Epithelial cell of umbilical artery (primary cell): Measurements from ENCODE around the gene LHB. TPM values are rescaled to one million over a fixed set of nuclear protein-coding genes. Genes with fewer than 3 reads are reported as not detected.

Experiments used
- total RNA-seq: library from RNA; depleted of rRNA; stranded (reverse); fragments of >200 nt; gene quantifications from 2 replicates; pipeline ENCODE4 v1.2.3, GENCODE V29; 2014

LHB gene
- total RNA-seq: not detected in 2 replicates

DNA sequence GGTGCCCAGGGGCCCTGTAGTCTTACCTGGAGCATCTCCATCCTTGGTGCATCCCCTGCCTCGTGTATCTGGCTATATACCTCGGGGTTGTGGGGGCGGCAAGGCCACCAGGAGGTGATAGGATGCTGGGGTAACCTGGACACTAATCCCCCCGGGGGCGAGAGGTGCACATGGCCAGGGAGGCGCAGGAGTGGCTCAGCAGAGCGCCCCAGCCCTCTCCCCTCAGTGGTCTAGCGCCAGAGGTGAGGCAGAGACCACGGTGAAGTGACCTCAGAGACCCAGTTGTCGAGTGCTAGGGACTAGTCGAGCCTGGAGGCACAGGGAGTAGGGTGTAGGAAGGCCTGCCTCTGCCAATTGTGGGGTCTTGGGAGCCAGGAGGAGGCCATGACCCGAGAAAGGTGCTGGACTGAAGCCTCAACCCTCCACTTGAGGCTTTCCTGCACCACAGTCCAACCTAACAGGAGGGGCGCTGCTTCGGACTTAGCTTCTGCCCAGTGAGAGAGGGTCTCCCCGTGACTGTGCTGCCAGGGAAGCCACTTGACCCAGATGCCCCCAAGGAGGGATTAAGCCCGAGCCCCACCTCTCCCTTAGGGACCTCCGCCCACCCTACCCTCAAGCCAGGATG, at the start of gene LHB:
Gene LHB (minus strand): TSS at position 51 of the 625 bp plus-strand sequence. CDS start 10 bp downstream, at position 41.

DNA sequence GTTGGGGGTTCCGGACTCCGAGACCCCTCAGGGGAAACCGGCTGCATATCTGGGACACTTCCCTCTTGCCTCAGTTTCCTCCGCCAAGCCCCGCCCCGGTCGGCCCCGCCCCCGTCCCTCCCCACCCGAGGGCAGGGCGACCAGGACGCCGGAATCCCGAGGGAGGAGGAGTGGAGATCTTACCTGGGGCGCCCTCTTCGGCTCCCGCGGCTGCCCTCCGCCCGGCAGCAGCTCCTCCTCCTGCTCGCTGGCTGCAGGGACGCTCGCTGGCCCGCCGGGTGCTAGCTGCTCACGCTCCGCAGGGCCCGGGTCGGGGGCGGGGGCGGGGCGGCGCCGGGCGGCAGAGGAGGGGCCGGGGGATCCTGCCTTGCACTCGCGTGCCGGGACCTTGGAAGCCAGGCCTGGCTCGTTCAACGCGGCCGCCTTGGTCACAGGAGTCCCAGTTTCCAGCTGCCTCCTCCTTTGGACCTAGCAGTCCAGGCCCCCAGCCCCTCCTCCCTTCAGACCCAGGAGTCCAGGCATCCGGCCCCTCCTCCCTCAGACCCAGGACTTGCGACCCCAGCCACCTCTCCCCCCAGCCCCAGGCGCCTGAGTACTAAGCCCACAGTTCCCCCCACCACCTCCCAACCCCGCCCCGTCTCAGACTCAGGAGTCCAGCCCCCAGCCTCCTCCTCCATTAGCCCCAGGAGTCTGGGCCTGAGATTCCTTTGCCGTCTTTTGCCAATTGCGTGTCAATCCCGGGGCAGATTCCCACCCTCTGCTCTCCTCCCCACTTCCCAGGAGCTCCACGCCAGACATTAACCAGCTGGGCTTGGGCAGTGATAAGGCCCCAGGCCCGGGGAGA, 48.1 kb upstream of the LHB start, which contains the start of gene NTF4:
Gene NTF4 (minus strand): TSS at position 51 of the 844 bp plus-strand sequence. CDS start 2,821 bp downstream, outside the sequence.

DNA sequence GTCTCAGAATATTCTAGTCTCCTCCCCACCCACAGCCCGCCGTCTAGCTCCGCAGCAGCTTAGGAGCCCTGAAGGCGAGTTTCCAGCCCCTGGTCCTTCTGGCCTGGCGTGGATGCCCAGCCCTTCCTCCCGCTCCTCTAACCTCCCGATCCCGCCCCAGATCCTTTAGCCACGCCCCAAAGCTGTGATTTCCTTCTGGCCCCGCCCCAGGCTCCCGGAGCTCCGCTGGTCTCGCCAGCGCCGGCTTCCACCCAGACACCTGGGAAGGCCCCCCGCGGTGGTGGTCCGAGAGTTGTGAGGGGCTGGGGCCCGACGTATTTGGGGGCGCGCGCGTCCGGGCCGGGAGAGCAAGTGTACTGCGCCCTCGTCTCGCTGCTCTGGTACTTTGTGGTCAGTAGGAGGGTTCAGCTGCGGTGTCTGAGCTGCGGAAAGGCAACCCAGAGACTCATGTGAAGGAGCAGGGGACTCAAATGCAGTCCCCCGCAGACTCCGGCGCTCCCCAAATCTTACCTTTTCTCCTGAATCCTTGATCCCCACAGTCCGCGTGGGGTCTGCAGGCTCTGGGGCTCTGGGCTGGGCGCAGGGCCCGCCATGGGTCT, 40.8 kb upstream of the LHB start, which contains the start of gene CGB7:
Gene CGB7 (minus strand): TSS at position 114 of the 599 bp plus-strand sequence. CDS start 2,374 bp downstream, outside the sequence.

DNA sequence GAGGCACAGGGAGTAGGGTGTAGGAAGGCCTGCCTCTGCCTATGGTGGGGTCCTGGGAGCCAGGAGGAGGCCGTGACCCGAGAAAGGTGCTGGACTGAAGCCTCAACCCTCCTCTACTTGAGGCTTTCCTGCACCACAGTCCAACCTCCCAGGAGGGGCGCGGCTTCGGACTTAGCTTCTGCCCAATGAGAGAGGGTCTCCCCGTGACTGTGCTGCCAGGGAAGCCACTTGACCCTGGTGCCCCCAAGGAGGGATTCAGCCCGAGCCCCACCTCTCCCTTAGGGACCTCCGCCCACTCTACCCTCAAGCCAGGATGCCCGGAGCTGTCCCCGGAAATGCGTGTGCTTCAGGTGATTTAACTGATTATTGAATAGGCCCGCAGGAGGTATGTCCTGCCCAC, 32.1 kb upstream of the LHB start, which contains the start of gene CGB8:
Gene CGB8 (minus strand): TSS at position 101 of the 400 bp plus-strand sequence. CDS start 372 bp downstream, outside the sequence.

DNA sequence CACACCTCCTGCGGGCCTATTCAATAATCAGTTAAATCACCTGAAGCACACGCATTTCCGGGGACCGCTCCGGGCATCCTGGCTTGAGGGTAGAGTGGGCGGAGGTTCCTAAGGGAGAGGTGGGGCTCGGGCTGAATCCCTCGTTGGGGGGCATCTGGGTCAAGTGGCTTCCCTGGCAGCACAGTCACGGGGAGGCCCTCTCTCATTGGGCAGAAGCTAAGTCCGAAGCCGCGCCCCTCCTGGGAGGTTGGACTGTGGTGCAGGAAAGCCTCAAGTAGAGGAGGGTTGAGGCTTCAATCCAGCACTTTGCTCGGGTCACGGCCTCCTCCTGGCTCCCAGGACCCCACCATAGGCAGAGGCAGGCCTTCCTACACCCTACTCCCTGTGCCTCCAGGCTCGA, 26.7 kb upstream of the LHB start, which contains the start of gene CGB5:
Gene CGB5 (plus strand): TSS at position 301 of the 400 bp plus-strand sequence. CDS start 362 bp downstream, outside the sequence.

DNA sequence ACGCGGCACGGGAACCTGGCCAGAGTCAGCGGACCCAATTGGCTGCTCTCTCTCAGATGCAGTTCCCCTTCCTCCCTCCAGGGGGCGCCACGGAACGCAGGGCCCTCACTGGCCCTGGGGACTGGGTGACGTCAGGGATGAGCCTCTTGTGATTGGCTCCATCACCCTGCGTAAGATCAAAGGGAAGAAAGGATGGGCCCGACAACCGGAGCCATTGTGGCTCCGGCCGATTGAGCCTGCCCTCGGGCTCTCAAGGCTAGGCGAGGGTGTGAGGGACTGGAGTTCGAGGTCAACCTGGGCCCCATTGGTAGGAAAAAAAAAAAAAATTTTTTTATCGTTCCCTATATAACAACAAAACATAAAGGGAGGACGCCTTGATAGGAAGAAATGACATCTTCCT, 19.9 kb upstream of the LHB start, which contains the start of gene CGB1:
Gene CGB1 (minus strand): TSS at position 81 of the 400 bp plus-strand sequence. CDS start 184 bp downstream, outside the sequence.

DNA sequence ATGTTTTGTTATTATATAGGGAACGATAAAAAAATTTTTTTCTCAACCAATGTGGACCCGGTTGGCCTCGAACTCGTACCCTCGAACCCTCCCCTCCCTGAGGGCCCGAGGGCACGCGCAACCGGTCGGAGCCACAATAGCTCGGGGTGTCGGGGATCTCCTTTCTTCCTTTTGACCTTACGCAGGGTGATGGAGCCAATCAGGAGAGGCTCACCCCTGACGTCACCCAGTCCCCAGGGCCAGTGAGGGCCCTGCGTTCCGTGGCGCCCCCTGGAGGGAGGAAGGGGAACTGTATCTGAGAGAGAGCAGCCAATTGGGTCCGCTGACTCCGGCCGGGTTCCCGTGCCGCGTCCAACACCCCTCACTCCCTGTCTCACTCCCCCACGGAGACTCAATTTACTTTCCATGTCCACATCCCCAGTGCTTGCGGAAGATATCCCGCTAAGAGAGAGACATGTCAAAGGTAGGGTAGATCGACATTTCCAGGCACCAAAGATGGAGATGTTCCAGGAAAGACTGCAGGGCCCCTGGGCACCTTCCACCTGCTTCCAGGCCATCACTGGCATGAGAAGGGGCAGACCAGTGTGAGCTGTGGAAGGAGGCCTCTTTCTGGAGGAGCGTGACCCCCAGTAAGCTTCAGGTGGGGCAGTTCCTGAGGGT, 14.9 kb upstream of the LHB start, which contains the start of gene CGB2:
Gene CGB2 (plus strand): TSS at position 249 of the 660 bp plus-strand sequence. CDS start 206 bp downstream, at position 455.

DNA sequence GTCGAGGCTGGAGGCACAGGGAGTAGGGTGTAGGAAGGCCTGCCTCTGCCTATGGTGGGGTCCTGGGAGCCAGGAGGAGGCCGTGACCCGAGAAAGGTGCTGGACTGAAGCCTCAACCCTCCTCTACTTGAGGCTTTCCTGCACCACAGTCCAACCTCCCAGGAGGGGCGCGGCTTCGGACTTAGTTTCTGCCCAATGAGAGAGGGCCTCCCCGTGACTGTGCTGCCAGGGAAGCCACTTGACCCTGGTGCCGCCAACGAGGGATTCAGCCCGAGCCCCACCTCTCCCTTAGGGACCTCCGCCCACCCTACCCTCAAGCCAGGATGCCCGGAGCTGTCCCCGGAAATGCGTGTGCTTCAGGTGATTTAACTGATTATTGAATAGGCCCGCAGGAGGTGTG, 7.3 kb upstream of the LHB start, which contains the start of gene CGB3:
Gene CGB3 (minus strand): TSS at position 101 of the 400 bp plus-strand sequence. CDS start 362 bp downstream, outside the sequence.

DNA sequence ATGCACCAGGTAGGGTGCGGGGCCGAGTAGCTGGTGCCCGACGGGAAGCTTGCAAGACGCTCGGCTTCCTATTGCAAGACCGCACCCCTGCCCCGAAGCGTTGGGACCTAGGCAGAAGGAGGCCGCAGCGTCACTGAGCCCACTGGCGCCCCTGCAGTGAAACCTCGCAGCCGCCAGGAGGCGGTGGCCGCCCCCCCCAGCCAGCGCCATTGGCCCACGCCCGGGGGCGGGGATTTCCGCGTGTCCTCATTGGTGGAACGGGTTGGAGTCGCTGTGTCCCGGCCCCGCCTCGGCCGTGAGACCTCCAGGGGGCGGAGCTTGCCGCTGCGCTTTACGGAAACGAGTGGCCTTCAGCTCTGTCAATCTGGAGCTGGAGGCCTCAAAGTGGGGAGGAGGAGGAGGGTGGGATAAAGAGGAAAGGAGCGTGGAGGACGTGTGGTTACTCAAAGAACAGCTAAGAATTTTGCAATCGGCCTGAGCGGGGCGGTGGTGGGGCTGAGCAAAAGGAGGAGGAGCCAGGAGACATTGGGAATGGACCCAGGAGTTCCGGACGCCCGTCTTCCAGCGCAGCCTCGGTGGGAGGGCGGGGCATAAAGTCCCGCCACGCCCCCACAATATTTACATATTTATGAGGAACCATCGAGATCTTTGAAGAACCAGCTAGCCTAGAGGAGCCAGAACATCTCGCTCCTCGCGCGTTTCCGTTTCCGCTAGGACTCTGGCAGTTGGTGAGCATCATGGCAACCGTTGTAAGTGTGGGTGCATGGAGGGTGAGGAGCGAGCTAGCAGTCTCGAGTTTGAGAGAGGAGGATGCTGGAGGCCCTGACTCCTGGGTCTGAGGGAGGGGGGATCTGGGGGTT, 23.5 kb downstream of the LHB start, which contains the start of the genes GYS1 and RUVBL2:
Gene GYS1 (minus strand): TSS at position 135 of the 860 bp plus-strand sequence. CDS start 197 bp downstream, outside the sequence.
Gene RUVBL2 (plus strand): TSS at position 713 of the 860 bp plus-strand sequence. CDS start 25 bp downstream, at position 738.

Other genes starting within 250 kb of the LHB start
- 47.4 TPM in 2 replicates for gene BCAT2, start 206.1 kb downstream of the LHB start, total RNA-seq
- gene HSD17B14, start 180.6 kb downstream of the LHB start, total RNA-seq: 5.8 and 13.2 TPM in 2 replicates
- gene PLEKHA4, start 148.5 kb downstream of the LHB start, total RNA-seq: 1.9 and 2.7 TPM in 2 replicates
- gene PPP1R15A, start 144.7 kb downstream of the LHB start, total RNA-seq: 24.4 and 27.2 TPM in 2 replicates
- 0.32 TPM in 1 of 2 replicates, not detected in the other for gene TULP2, start 118.3 kb downstream of the LHB start, total RNA-seq
- gene NUCB1, start 116.8 kb downstream of the LHB start, total RNA-seq: 86.9 and 92.9 TPM in 2 replicates
- gene DHDH, start 83.4 kb downstream of the LHB start, total RNA-seq: not detected in 2 replicates
- 137 and 154 TPM in 2 replicates for gene BAX, start 62.2 kb downstream of the LHB start, total RNA-seq
- gene FTL, start 51.8 kb downstream of the LHB start, total RNA-seq: 777 and 969 TPM in 2 replicates
- 22.9 and 25.3 TPM in 2 replicates for gene GYS1, start 23.8 kb downstream of the LHB start, total RNA-seq
- gene RUVBL2, start 23.2 kb downstream of the LHB start, total RNA-seq: 364 and 391 TPM in 2 replicates
- not detected in 2 replicates for gene CGB3, start 7.2 kb upstream of the LHB start, total RNA-seq
- gene CGB2, start 14.8 kb upstream of the LHB start, total RNA-seq: 0.46 TPM in 1 of 2 replicates, not detected in the other
- not detected in 2 replicates for gene CGB1, start 19.8 kb upstream of the LHB start, total RNA-seq
- gene CGB5, start 26.8 kb upstream of the LHB start, total RNA-seq: 0.65 TPM in 1 of 2 replicates, not detected in the other
- not detected in 2 replicates for gene CGB8, start 32.0 kb upstream of the LHB start, total RNA-seq
- gene CGB7, start 40.7 kb upstream of the LHB start, total RNA-seq: under 0.01 and 0.30 TPM in 2 replicates
- not detected in 2 replicates for gene NTF4, start 47.7 kb upstream of the LHB start, total RNA-seq
- gene KCNA7, start 55.6 kb upstream of the LHB start, total RNA-seq: not detected in 2 replicates
- 126 and 150 TPM in 2 replicates for gene SNRNP70, start 68.4 kb upstream of the LHB start, total RNA-seq
- gene LIN7B, start 97.3 kb upstream of the LHB start, total RNA-seq: 1.5 and 3.9 TPM in 2 replicates
- gene C19orf73, start 102.1 kb upstream of the LHB start, total RNA-seq: 0.32 and 0.76 TPM in 2 replicates
- 4.9 and 5.3 TPM in 2 replicates for gene PPFIA3, start 102.5 kb upstream of the LHB start, total RNA-seq
- not detected in 2 replicates for gene HRC, start 138.3 kb upstream of the LHB start, total RNA-seq
- 11.2 and 12.3 TPM in 2 replicates for gene TRPM4, start 140.7 kb upstream of the LHB start, total RNA-seq